Sigmoid colon (tissue), 3 donors: ENCODE measurements around the gene FKBP7.

Source experiments
- CTCF ChIP-seq, 4 experiments: fragments of 450-650 bp in 3 of 4; fragments of 200-600 bp in 1 of 4; IDR thresholded peaks; one replicate each; pipeline ENCODE4 v1.5.1; 2016 to 2019; ENCODE audit warnings: antibody characterized with exemption in 4 of 4, mild to moderate bottlenecking in 3 of 4, moderate library complexity in 2 of 4
- POLR2A ChIP-seq, 2 donors: fragments of 450-650 bp; IDR thresholded peaks; one replicate each; pipeline ENCODE4 v1.6.1; 2016; ENCODE audit warnings: antibody characterized with exemption in 2 of 2, mild to moderate bottlenecking in 2 of 2, moderate library complexity in 2 of 2

GRCh38 chr2:178506101-178506500 is 27.7 kb upstream of the FKBP7 start:
- TF ChIP-seq POLR2A (IDR thresholded peaks at IDR 0.05): no peak
- TF ChIP-seq CTCF (IDR thresholded peaks at IDR 0.05): no peak
